ENCODE results near the gene CLCNKB.

- TF ChIP-seq, protein P1, sequence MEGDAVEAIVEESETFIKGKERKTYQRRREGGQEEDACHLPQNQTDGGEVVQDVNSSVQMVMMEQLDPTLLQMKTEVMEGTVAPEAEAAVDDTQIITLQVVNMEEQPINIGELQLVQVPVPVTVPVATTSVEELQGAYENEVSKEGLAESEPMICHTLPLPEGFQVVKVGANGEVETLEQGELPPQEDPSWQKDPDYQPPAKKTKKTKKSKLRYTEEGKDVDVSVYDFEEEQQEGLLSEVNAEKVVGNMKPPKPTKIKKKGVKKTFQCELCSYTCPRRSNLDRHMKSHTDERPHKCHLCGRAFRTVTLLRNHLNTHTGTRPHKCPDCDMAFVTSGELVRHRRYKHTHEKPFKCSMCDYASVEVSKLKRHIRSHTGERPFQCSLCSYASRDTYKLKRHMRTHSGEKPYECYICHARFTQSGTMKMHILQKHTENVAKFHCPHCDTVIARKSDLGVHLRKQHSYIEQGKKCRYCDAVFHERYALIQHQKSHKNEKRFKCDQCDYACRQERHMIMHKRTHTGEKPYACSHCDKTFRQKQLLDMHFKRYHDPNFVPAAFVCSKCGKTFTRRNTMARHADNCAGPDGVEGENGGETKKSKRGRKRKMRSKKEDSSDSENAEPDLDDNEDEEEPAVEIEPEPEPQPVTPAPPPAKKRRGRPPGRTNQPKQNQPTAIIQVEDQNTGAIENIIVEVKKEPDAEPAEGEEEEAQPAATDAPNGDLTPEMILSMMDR (IDR thresholded peaks at IDR 0.05; ENCODE audit: low read depth, low read length) = no peak
- no peak for TF ChIP-seq EZH2phosphoT487 (IDR thresholded peaks at IDR 0.05; ENCODE audit: low read depth)
These were observed 28.0 kb downstream of the CLCNKB start for GRCh38 chr1:16071614-16072013.

All from OCI-LY3 (cell line).